ENCODE measurements around the gene ROM1.

Gene ROM1

GRCh38 chr11:62610403-62610802, 2.7 kb upstream of the ROM1 start:
- no peak overlapping the region for H2AFZ ChIP-seq (ENCODE audit: low read depth, low read length)
- DNase-seq = no peak
- peaks cover 54 to 60% of the 10 kb centered on the region in 2 experiments for H3K36me3 ChIP-seq (ENCODE audit: control insufficient read depth in 1 of 2, insufficient read depth in 2 of 2, low read depth in 1 of 2, low read length in 2 of 2)
- H3K4me3 ChIP-seq (ENCODE audit: insufficient read depth in 1 of 2, low read depth in 1 of 2, low read length in 2 of 2) = no peak overlapping the region
- H3K27me3 ChIP-seq (ENCODE audit: control insufficient read depth in 1 of 2, insufficient read depth in 1 of 2, low read length in 2 of 2) = no peaks in the 10 kb centered on the region
- H3K23ac ChIP-seq (ENCODE audit: low read length in 2 of 2) = no peak overlapping the region
- no peak overlapping the region for H2BK5ac ChIP-seq (ENCODE audit: low read depth, low read length, poor library complexity, severe bottlenecking)
- peaks cover 25% of the 10 kb centered on the region for H3K79me1 ChIP-seq (replicated peaks; ENCODE audit: low read length, poor library complexity, severe bottlenecking)
- H2BK120ac ChIP-seq (ENCODE audit: low read depth, low read length) = no peak overlapping the region
- H3K18ac ChIP-seq (ENCODE audit: low read depth in 1 of 2, low read length in 2 of 2) = no peak overlapping the region
- no peak overlapping the region for H2BK15ac ChIP-seq (ENCODE audit: low read depth, poor library complexity, severe bottlenecking)
- no peak overlapping the region for H4K8ac ChIP-seq (ENCODE audit: low read length)
- H3K14ac ChIP-seq (ENCODE audit: low read length in 2 of 2) = no peak overlapping the region
- H4K91ac ChIP-seq (ENCODE audit: low read length) = no peak overlapping the region
- peaks cover 22% of the 10 kb centered on the region for H3K4me1 ChIP-seq (ENCODE audit: control insufficient read depth, insufficient read depth, low read depth, low read length)
- H3K4me2 ChIP-seq (ENCODE audit: low read length, poor library complexity, severe bottlenecking) = no peak overlapping the region
- H2AK5ac ChIP-seq (ENCODE audit: low read length, severe bottlenecking) = no peak overlapping the region
- H3K9ac ChIP-seq (ENCODE audit: low read length) = peak overlapping the region; percentile 2
- H3K4ac ChIP-seq (ENCODE audit: low read depth in 1 of 2, low read length in 2 of 2) = no peak overlapping the region
- no peaks in the 10 kb centered on the region for H3K9me3 ChIP-seq (ENCODE audit: control insufficient read depth, low read length)
- H2BK12ac ChIP-seq (ENCODE audit: low read length in 2 of 2) = peak overlapping the region in 1 of 2 experiments; percentile 49
- WGBS = 99% methylated on average over 5 of the region's 6 CpGs
- H3K27ac ChIP-seq (ENCODE audit: low read length, poor library complexity, severe bottlenecking) = no peak overlapping the region

DNA sequence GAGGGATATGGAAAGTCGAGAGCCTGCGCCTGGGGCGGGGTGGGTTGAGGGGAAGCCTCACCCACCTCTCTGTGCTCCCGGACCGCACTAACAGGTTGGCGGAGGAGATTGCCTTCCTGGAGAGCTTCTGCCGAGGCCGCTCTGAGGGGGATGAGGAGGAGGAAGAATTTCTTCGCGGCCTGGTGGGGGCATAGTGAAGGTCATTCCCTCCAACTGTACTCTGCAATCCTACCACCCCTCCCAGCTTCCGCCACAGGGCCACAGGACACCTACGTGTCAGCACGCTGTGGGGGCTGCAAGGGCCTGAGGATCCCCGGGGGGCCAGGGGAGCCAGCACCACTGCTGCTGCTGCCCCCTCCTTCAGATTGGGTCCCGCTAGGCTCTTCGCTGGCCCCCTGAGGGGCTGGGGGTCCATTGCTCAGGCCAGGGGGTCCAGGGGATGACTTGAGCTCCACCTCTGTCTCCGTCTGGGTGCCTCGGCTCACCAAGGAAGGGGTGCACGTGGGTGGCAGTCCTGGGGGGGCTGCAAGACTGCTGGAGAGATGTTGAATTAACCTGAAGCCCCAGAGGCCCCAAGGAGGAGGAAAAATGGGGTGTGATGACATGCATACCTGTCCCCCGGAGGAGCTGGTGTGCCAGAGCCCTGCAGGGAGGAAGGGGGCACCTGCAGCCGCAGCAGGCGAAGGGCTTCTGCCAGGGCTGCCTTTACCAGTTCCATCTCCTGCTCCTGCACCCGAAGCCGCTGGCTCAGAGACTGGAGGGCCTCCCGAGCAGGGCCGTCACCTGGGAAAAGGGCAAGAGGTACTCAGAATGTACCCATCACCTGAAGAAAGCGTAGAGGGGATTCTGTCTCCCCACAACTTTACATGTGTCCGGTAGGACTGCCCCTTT, 2.0 kb upstream of the ROM1 start:
- H3K14ac ChIP-seq (ENCODE audit: low read length in 2 of 2) = peak overlapping the region in 1 of 2 experiments; percentile 71
- peaks cover 24% of the 10 kb centered on the region for H3K79me1 ChIP-seq (replicated peaks; ENCODE audit: low read length, poor library complexity, severe bottlenecking)
- H3K27ac ChIP-seq (ENCODE audit: low read length, poor library complexity, severe bottlenecking) = peak overlapping the region; percentile 60
- H4K91ac ChIP-seq (ENCODE audit: low read length) = peak overlapping the region; percentile 53
- peaks cover 54 to 57% of the 10 kb centered on the region in 2 experiments for H3K36me3 ChIP-seq (ENCODE audit: control insufficient read depth in 1 of 2, insufficient read depth in 2 of 2, low read depth in 1 of 2, low read length in 2 of 2)
- H4K8ac ChIP-seq (ENCODE audit: low read length) = peak overlapping the region; percentile 73
- DNase-seq = no peak
- no peak overlapping the region for H2AFZ ChIP-seq (ENCODE audit: low read depth, low read length)
- peak overlapping the region; percentile 52 to 55 for H3K4ac ChIP-seq (ENCODE audit: low read depth in 1 of 2, low read length in 2 of 2)
- H2BK15ac ChIP-seq (ENCODE audit: low read depth, poor library complexity, severe bottlenecking) = no peak overlapping the region
- no peak overlapping the region for H3K23ac ChIP-seq (ENCODE audit: low read length in 2 of 2)
- peak overlapping the region; percentile 84 for H3K4me2 ChIP-seq (ENCODE audit: low read length, poor library complexity, severe bottlenecking)
- H3K27me3 ChIP-seq (ENCODE audit: control insufficient read depth in 1 of 2, insufficient read depth in 1 of 2, low read length in 2 of 2) = no peaks in the 10 kb centered on the region
- H3K9ac ChIP-seq (ENCODE audit: low read length) = peak overlapping the region; percentile 93
- H2BK12ac ChIP-seq (ENCODE audit: low read length in 2 of 2) = peak overlapping the region in 1 of 2 experiments; percentile 78
- peak overlapping the region; percentile 16 to 81 for H3K18ac ChIP-seq (ENCODE audit: low read depth in 1 of 2, low read length in 2 of 2)
- no peak overlapping the region for H2AK5ac ChIP-seq (ENCODE audit: low read length, severe bottlenecking)
- no peaks in the 10 kb centered on the region for H3K9me3 ChIP-seq (ENCODE audit: control insufficient read depth, low read length)
- H2BK5ac ChIP-seq (ENCODE audit: low read depth, low read length, poor library complexity, severe bottlenecking) = no peak overlapping the region
- WGBS = 73% methylated on average over 17 of the region's 28 CpGs
- H2BK120ac ChIP-seq (ENCODE audit: low read depth, low read length) = no peak overlapping the region
- H3K4me1 ChIP-seq (ENCODE audit: control insufficient read depth, insufficient read depth, low read depth, low read length) = peaks cover 22% of the 10 kb centered on the region
- peak overlapping the region; percentile 69 to 85 for H3K4me3 ChIP-seq (ENCODE audit: insufficient read depth in 1 of 2, low read depth in 1 of 2, low read length in 2 of 2)

DNA sequence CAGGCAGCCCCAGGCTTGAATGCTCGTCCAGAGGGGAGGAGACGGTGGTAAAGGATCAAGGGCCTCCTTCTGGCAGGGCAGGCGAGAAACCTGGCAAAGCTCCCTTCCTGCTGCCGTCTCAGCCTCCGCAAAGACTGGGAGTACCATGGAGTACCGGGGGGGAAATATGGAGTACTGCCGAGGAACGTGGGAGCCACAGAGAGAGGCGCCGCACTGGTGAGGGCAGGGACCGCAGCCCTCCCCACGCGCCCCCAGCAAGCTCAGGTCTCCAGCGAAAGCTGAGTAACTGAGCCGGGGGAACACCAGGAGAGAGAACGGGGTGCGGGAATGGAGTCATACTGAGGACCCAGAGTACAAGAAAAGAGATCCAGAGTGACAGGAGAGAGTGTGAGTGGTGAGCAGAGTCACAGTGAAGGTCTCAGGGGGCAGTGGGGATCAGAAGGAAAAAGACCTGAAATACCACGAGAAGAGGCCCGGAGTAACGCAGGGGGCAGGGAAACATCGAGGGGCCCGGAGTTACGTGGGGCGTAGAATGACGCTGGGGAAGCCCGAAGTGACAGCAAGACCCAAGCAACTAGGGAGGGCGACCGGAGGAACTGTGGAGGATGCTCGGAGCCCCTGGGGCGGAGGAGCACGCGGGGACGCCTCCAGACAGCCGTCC, 1.2 kb upstream of the ROM1 start:
- Histone ChIP-seq H3K36me3 (ENCODE audit: control insufficient read depth in 1 of 2, insufficient read depth in 2 of 2, low read depth in 1 of 2, low read length in 2 of 2) (peaks cover 58 to 61% of the 10 kb centered on the region in 2 experiments), H4K91ac (ENCODE audit: low read length) (peak overlapping the region; percentile 66), H3K4ac (ENCODE audit: low read depth in 1 of 2, low read length in 2 of 2) (peak overlapping the region; percentile 35 to 94), H3K27me3 (ENCODE audit: control insufficient read depth in 1 of 2, insufficient read depth in 1 of 2, low read length in 2 of 2) (no peaks in the 10 kb centered on the region), H3K9ac (ENCODE audit: low read length) (peak overlapping the region; percentile 93), H3K18ac (ENCODE audit: low read depth in 1 of 2, low read length in 2 of 2) (peak overlapping the region; percentile 86 to 89), H3K23ac (ENCODE audit: low read length in 2 of 2) (peak overlapping the region in 1 of 2 experiments; percentile 48), H2AFZ (ENCODE audit: low read depth, low read length) (no peak overlapping the region), H2BK5ac (ENCODE audit: low read depth, low read length, poor library complexity, severe bottlenecking) (no peak overlapping the region), H2BK15ac (ENCODE audit: low read depth, poor library complexity, severe bottlenecking) (peak overlapping the region; percentile 41), H2BK120ac (ENCODE audit: low read depth, low read length) (peak overlapping the region; percentile 81), H3K4me3 (ENCODE audit: insufficient read depth in 1 of 2, low read depth in 1 of 2, low read length in 2 of 2) (peak overlapping the region; percentile 69 to 85), H4K8ac (ENCODE audit: low read length) (peak overlapping the region; percentile 58), H3K4me2 (ENCODE audit: low read length, poor library complexity, severe bottlenecking) (peak overlapping the region; percentile 84), H3K79me1 (replicated peaks; ENCODE audit: low read length, poor library complexity, severe bottlenecking) (peaks cover 25% of the 10 kb centered on the region), H2AK5ac (ENCODE audit: low read length, severe bottlenecking) (no peak overlapping the region), H3K4me1 (ENCODE audit: control insufficient read depth, insufficient read depth, low read depth, low read length) (peaks cover 22% of the 10 kb centered on the region), H3K14ac (ENCODE audit: low read length in 2 of 2) (peak overlapping the region in 1 of 2 experiments; percentile 96), H3K9me3 (ENCODE audit: control insufficient read depth, low read length) (no peaks in the 10 kb centered on the region), H3K27ac (ENCODE audit: low read length, poor library complexity, severe bottlenecking) (peak overlapping the region; percentile 60), H2BK12ac (ENCODE audit: low read length in 2 of 2) (peak overlapping the region; percentile 69 to 78)
- DNase-seq = peak; percentile 71
- WGBS = 3% methylated on average over 34 of the region's 34 CpGs

Measured in mesenchymal stem cell (in vitro differentiated cells and primary cell).